ENCODE measurements around the gene BIRC6. TPM values are rescaled to one million over a fixed set of nuclear protein-coding genes. Genes with fewer than 3 reads are reported as not detected.

The BIRC6 gene, protein sequence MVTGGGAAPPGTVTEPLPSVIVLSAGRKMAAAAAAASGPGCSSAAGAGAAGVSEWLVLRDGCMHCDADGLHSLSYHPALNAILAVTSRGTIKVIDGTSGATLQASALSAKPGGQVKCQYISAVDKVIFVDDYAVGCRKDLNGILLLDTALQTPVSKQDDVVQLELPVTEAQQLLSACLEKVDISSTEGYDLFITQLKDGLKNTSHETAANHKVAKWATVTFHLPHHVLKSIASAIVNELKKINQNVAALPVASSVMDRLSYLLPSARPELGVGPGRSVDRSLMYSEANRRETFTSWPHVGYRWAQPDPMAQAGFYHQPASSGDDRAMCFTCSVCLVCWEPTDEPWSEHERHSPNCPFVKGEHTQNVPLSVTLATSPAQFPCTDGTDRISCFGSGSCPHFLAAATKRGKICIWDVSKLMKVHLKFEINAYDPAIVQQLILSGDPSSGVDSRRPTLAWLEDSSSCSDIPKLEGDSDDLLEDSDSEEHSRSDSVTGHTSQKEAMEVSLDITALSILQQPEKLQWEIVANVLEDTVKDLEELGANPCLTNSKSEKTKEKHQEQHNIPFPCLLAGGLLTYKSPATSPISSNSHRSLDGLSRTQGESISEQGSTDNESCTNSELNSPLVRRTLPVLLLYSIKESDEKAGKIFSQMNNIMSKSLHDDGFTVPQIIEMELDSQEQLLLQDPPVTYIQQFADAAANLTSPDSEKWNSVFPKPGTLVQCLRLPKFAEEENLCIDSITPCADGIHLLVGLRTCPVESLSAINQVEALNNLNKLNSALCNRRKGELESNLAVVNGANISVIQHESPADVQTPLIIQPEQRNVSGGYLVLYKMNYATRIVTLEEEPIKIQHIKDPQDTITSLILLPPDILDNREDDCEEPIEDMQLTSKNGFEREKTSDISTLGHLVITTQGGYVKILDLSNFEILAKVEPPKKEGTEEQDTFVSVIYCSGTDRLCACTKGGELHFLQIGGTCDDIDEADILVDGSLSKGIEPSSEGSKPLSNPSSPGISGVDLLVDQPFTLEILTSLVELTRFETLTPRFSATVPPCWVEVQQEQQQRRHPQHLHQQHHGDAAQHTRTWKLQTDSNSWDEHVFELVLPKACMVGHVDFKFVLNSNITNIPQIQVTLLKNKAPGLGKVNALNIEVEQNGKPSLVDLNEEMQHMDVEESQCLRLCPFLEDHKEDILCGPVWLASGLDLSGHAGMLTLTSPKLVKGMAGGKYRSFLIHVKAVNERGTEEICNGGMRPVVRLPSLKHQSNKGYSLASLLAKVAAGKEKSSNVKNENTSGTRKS (N-terminal part only)
- total RNA-seq, result 100 to 1,000 TPM in 1 of 2 experiments, 10 to 100 TPM in 1; 96.8 to 100 TPM

DNA sequence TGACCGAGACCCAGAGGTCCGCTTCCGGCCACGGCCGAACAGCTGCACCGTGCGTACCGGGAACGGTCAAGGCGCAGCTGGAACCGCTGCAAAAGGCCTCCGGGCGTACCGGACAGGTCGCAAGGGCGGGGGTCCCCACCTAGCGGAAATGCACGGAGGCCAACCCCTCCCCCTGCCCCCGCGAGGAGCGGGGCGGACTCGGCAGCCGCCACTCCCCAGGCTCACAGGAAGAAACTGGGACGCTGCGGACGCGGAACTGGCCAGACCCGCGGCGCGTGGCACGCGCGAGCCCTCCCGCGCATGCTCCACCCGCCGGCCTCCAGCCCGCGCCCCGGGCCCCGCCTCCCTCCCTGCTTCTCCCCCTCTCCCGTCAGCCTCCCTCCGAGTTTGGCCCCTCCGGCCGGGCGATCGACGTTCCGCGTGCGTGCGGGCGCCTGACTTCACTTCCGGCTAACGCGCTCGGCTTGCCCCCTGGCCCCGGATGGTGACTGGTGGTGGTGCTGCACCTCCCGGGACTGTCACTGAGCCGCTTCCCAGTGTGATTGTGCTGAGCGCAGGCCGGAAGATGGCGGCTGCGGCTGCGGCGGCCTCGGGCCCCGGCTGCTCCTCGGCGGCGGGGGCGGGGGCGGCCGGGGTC, at the start of gene BIRC6:
Gene BIRC6, plus strand, starts transcription at position 343 of the 637 bp plus-strand sequence. Its CDS starts 139 bp downstream, at position 482.

DNA sequence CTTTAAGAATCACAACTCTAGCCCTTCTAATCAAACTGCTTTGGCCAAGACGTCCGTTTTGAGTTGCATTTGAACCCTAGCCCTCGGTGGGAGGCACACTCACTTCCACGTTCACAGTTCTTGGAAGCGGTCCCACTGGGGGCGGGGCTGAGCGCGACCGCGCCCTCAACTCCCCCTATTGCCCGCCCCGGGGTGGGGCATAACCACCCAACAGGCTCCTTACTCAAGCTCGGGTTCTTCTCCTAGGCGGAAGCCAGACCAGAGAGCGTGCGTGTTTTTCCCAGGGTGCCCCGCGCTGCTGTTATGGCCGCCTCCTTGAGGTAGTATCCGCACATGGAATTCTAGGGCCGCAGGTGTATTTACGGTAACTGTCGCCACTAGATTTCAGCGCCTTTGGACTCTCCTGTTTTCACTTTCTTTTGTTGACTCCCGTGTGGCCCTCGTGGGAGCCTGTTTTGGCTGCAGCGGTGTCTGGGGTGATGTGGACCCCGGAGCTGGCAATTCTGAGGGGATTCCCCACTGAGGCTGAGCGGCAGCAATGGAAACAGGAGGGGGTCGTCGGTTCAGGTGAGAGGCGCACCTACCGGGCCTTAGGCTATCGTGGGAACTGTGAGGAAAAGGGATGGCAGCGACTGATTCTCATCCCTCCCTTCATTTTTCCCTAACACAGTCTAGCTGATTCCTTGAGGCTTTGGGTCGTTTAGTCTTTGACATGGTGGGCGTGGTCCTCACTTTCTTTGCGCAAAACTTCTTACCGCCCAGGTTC, 271.2 kb downstream of the BIRC6 start, which contains the start of gene TTC27:
Gene TTC27, plus strand, starts transcription at position 237 of the 766 bp plus-strand sequence. Its CDS starts 243 bp downstream, at position 480.

Small RNA genes within 50 kb of the gene (microRNA-seq; reads per million reads assigned to microRNA genes)
- gene MIR4765 (ENCODE audit: borderline microRNAs expressed, borderline replicate concordance) (not detected), gene MIR558 (ENCODE audit: borderline microRNAs expressed, borderline replicate concordance) (not detected)

Other genes starting within 250 kb of the BIRC6 start
- 10 to 100 TPM; 22.5 to 23.4 TPM for gene SLC30A6, start 191.2 kb upstream of the BIRC6 start, total RNA-seq
- gene NLRC4, start 92.1 kb upstream of the BIRC6 start, total RNA-seq, result not detected
- 10 to 100 TPM; 29.4 to 37.0 TPM for gene YIPF4, start 79.1 kb upstream of the BIRC6 start, total RNA-seq

Measured in activated naive CD4-positive, alpha-beta T cell treated with anti-CD3 and anti-CD28 coated beads, Interleukin-2, amount 10 ng/mL, durations not matched to agents 5 hours and 36 hours (primary cell).